B cell (primary cell): ENCODE data around the gene RPAP3.
A peak's percentile ranks its signal among the peaks of the same experiment; 100 is the strongest.

ENCODE experiments used
- CTCF ChIP-seq: fragments of 200-600 bp; IDR thresholded peaks from one replicate; pipeline ENCODE4 v1.8.0; 2022; ENCODE audit warnings: antibody characterized with exemption, mild to moderate bottlenecking
- EZH2 ChIP-seq: IDR thresholded peaks from 2 replicates; pipeline ENCODE4 v1.6.1; 2012; ENCODE audit warnings: borderline replicate concordance, low read depth, mild to moderate bottlenecking, moderate library complexity, low read length; ENCODE audit not compliant: insufficient read depth, poor library complexity, severe bottlenecking

- TF ChIP-seq CTCF (peak; percentile 81), EZH2 (no peak)
Observed at GRCh38 chr12:47705566-47706425, at the start of gene RPAP3.
